GM15510 (cell line): ENCODE measurements around the gene ARHGAP10.

Experiments used
- POLR2A ChIP-seq: IDR thresholded peaks from 3 replicates; pipeline ENCODE4 v1.6.1; 2011; ENCODE audit warnings: borderline replicate concordance; ENCODE audit not compliant: insufficient read length; ENCODE audit errors: extremely low read depth

ARHGAP10 gene

DNA sequence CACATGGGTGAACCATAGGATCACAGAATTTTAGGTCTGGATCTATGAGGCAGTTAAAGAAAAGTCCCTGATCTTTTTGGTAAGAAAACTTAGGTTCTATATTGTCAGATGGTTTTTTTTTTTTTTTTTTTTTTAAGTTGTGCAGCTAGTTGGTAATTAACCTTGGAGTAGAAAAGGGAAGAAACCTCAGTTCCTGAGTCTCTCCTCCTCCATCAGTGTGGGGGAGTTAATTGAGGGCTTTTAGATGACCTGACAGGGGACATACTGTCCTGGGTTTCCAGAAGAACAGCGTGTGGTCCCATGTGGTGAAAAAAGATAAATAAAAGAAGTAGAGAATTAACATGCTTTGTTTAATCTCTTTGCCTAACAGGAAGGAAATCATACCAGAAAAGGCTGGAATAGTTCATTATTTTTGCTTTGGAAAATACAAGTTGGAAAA, 123.7 kb downstream of the ARHGAP10 start:
- TF ChIP-seq POLR2A, result no peak

DNA sequence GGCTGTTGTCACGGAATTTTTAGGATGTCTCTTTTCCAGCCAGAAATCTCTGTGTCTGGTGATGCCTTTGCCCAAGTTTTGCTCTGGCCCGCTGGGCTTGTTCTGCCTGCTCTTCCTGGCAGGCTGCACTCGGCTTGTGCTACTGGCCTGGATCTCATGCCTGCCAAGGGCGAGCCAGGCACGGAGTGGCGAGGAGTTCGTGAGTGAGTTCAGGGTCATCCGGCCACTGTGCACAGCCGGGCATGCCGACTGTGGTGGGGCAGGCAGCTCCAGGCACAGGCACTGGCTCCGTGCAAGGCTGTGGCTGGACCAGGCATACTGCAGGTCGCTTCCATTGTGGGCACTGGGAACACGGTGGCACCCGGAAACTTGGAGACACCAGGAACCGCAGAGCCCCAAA, 129.1 kb downstream of the ARHGAP10 start:
- no peak for TF ChIP-seq POLR2A

DNA sequence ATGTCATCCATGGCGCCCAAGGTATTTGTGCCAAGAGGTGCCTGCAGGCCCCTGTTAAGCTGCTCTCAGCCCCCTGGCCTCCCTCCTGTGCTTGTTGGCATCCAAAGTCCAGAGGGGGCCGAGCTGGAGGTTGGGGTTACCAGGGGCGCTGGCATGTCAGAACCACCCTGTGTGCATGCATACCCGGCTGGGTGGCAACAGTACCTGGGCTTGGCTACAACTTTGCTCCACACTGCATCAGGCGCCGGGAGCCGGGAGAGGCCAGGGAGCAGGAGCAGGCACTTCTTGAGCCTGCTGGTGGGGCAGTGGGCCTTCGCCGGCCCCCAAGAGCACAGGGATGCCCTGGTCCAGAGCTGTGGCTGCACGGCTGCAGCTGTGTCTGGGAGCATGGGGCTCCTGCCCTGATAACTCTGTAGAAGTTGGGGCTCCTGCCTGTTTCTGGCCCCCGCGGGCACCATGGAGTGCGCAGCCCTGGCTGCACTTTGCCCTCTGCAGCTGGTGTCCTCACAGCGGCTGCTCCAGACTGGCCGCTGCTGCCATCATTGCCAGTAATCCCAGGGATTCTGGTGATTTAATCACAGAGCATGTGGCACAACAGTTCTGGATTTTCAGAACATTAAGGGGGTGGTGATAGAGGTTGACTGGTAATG, 130.3 kb downstream of the ARHGAP10 start:
- no peak for TF ChIP-seq POLR2A

DNA sequence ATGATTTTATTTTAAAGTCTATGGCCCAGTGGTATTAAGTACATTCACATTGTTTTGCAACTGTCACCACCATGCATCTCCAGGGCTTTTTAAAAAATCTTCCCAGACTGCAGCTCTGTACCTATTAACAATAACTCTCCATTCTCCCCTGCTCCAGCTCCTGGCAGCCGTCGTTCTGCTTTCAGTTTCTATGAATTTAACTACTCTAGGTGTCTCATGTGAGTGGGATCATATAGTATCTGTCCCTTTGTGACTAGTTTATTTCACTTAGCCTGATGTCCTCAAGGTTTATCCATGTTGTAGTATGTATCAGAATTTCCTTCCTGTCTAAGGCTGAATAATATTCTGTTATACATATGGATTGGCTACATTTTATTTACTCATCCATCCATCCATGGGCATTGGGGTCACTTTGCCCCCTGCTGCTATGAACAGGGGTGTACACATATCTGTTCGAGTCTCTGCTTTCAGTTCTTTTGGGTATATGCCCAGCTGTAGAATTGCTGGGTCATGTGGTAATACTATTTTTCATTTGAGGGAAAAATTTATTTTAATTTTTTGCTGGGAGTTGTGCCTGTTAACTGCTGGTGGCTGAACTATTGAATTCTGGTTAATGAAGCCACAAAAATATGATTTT, 131.3 kb downstream of the ARHGAP10 start:
- no peak for TF ChIP-seq POLR2A

DNA sequence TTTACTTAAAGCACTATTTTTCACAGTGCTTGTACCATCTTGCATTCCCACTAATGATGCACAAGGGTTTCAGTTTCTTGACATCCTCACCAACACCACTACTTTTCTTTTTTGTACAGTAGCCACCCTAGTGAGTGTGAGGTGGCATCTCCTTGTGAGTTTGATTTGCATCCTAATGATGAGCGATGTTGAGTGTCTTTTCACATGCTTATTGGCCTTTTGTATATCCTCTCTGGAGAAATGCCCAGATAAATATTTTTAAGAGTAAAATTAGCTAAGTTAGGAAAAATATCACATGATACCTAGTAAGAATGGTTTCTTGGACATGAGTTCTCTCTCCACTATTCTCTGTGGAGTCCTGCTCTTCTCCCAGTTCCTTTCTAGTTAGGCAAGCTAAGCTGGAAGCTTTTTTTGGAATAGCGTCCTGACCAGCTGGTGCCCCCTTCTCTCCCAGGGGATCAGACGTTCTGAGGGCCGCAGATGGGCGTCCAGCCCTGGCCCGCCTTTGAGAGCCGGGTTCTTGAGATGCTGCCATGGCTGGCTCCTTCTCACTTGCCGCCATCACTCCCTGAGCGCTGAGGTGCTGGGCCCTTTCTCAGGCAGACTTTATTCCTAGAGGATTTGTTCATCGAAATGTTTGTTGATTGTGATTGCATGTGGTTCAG, 132.1 kb downstream of the ARHGAP10 start:
- no peak for TF ChIP-seq POLR2A

DNA sequence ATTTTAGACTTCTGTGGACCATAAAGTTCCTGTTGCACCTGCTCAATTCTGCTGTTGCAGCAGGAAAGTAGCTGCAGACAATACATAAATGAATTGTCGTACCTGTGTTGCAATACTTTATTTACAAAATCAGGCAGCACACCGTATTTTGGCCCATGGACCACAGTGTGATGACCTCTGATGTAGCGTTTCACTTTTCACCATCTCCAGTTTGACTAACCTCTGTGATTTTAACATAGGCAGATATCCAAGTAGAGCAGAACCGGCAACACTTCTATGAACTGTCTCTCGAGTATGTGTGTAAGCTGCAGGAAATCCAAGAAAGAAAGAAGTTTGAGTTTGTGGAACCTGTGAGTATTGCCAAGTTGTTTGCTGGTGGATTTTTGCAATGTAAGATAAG, 132.7 kb downstream of the ARHGAP10 start:
- no peak for TF ChIP-seq POLR2A

DNA sequence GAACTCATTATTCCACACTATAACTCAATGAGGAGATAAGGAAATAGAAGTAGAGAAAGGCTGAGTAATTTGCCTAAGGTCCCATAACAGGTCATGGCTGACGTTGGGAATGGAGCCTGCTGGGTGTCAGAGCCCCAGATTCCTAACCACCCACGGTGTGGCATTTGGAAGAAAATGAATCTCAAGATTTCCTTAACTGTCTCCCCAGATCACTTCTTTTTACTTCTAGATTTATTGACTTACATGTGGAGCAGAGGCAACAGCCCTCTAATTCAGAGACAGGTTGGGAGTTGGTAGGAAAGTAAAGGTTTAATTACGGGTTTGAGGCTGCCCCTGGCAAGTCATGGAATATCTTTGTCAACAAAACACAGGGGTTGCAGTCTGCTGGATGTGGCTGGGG, 134.0 kb downstream of the ARHGAP10 start:
- TF ChIP-seq POLR2A, result no peak

DNA sequence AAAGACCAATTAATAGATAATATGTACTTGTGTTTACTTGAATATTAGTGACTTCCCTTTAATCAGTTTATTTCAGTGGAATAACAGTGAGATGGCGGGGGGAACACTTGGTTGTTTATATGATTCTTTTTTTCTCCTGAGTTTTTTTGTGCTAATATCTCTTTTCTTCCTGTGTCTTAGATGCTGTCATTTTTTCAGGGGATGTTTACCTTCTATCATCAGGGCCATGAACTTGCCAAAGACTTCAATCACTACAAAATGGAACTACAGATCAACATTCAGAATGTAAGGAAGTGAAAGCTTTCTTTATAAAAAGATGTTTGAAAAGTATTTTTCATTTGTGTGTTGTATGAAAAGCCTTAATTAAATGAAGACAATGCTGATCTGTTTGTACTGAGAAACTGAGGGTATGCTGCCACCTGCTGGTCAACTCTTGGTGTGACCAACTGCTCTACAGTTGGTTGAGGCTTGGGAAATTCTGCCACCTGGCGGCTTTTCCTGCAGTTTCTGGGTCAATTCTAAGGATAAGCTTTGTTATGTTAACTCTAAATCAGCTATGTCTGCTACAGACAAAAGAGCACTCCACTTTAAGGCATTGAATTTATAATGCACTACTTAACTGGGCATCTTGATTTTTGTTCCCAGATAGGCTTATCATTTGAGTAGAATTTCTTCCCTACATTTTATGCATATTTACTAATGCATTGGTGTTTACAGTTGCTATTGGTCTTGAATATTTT, 134.8 kb downstream of the ARHGAP10 start:
- no peak for TF ChIP-seq POLR2A

DNA sequence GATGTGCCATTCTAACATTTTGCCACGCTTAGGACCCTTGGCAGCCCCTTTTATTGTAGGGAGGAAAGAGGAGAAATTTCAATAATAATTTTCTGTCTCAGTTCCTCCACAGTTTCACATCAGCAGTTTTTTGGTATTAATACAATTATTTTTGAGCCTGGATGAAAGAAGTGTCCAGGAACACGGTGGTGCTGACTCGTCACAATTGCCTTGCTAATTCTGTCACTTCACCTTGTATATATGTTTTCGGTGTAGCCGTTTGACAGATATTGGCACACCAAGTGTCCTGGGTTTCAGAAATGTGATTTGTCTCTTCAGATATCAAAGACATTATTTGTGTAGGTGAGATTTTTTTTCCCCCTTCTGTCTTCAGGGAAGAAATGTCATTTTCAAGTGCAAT, 142.2 kb downstream of the ARHGAP10 start:
- TF ChIP-seq POLR2A, result no peak

DNA sequence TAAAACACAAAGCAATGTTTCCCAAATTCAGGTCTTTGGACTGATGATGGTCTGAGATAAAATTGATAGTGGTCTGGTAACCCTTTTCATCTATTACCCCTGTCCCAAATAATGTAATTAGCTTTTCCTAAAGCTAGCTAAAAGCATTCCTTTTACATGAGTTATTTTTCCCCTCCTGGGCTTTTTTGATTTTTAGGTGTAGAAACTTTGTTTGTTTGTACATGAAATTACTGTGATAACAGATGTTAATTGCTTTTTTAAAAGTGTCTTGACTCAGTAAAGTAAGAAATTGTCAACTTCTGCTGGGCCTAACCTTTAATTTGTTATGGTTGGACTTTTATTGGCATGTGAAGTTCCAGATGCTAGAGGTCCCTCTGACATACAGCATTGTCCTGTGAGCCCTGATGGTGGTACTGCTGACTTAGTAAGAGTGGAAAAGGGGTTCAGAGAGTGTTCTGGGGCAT, 145.5 kb downstream of the ARHGAP10 start:
- TF ChIP-seq POLR2A, result no peak

DNA sequence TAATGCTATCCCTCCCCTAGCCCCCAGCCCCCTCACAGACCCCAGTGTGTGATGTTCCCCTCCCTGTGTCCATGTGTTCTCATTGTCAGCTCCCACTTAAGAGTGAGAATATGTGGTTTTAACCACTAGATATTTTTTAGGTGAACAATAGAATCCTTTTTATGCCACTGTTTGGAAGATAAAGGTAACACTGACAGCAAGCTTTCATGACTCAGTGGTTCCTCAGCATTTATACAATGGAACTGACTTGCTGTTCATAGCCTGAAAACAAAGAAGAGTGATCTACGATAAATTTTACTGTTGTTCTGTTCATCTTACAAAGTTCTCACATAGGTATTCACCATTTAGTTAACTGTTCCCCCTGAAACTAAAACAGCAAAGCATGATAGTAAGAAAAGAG, 147.8 kb downstream of the ARHGAP10 start:
- TF ChIP-seq POLR2A, result no peak

DNA sequence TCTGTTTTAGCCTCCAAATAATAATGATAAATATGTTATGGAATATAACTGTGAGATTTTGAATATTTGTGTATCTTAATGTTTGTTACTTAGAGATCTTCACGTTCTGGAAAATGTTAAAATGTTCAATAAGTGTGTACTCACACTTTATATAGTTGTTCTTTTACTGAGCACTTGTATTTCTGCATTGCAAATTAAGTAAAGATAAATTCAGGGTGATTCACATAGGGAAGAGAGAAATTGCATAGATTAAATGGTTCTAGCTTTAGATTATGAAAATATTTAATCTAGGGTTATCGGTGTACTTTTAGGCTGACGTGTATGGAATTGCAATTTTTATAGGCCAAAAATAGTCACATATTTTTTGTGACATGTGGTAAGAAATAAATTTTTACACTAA, 148.6 kb downstream of the ARHGAP10 start:
- no peak for TF ChIP-seq POLR2A

DNA sequence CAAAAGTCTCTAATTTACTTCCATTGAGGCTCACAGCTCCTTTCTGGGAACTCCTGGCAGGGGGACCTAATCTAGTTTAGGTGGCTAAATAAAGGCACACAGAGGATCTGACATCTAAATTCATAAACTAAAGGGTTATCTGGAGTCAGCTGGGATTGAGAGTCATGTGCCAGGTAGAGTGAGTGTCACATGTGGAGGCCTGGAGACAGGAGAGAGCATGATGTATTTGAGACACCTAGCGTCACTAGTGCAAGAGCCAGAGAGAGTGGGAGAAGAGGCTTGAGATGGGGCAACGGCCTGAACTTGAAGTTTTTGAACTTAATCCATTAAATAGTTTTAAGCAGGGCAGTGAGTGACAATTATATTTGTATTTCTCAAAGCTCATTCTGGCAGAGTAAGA, 152.6 kb downstream of the ARHGAP10 start:
- TF ChIP-seq POLR2A, result no peak

DNA sequence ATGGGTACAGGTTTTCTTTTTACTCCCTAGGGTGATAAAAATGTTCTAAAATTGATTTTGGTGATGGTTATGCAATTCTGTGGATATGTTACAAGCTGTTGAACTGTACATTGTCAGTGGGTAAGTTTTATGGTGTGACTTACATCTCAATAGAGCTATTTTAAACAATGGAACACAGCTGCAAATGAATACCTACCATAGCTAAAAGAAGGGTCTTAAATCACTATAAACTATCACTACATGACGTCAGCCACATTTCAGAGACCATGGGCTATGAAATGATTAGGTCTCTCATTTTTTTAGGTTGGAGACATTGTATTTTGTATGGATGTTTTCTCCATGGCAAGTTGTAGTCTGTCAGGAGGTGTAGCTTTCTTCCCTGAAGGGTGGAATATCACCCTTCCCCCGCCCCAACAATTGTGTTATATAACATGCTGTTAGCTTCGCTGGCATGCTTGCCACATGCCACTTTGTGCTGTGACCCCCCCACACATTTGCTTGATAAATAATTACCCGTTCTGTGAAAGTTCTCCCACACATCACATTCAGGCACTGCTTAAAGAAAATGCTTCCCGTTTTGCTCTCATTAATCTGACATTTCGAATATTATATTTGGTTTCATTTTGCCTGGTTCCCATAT, 159.7 kb downstream of the ARHGAP10 start:
- TF ChIP-seq POLR2A, result no peak

DNA sequence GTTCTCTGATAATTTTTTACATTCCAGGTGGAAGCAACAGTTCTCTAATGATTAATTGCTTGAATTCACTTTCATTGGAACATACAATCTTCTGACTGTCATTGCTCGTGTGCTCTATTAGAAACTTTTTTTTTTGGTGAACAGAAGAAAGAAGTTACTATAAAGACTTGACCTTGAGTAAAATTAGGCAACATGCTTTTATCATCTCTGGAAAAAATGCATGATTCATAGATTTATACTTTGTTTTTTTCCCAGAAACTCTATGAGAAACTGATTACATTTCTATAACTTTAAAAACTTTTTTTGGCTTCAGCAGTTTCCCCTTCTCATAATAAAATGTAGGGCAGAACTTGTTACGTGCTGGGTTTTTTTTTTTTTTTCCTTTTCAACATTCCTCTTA, 167.6 kb downstream of the ARHGAP10 start:
- no peak for TF ChIP-seq POLR2A
